Stimulated activated CD4-positive, alpha-beta T cell treated with anti-CD3 and anti-CD28 coated beads, Interleukin-1b, Interleukin-23, amount 100 ng/mL, for 24 hours (primary cell): ENCODE results near the gene TMEM98.
"Not testable (repeated sequence)": the region's sequence is repeated elsewhere in the genome, so short reads cannot be mapped to it uniquely, and the experiment has no call there.

ENCODE experiments used
- DNase-seq, 4 experiments: peaks; one replicate each; pipeline ENCODE4 v3.0.0-alpha.2; 2020; ENCODE audit warnings: low read depth in 4 of 4, low spot score in 1 of 4

The TMEM98 gene

DNA sequence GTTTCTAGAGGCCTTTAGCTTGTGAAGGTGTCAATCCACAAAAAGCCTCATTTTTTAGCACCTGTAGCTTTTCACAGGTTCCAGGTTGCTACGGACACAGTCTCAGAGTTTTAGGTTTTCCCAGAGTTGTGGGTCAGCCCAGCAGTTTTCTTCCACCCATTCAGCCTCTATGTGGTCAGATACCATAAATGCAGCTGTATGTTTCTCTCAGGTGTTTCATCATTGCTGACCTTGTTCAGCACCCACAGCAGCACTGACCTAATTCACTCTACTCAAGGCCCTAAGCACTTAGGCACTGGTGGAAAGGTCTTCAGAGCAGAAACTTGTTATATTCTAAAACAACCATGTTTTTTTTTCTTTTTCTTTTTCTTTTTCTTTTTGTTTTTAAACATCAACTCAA is 48.7 kb downstream of the TMEM98 start:
- DNase-seq: no peak

- DNase-seq: no peak
Observed at GRCh38 chr17:32980230-32980629, 52.3 kb downstream of the TMEM98 start.

DNA sequence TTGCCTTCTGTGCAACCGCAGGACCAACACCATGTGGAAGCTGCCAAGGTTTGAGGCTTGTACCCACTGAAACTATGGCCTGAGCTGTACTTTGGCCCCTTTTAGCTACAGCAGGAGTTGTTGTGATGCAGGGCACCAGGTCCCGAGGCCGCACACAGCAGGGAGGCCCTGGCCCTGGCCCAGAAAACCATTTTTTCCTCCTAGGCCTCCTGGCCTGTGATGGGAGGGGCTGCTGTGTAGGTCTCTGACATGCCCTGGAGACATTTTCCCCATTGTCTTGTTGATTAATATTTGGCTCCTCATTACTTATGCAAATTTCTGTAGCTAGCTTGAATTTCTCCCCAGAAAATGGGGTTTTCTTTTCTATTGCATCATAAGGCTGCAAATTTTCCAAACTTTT is 53.7 kb downstream of the TMEM98 start:
- DNase-seq: not testable (repeated sequence)

DNA sequence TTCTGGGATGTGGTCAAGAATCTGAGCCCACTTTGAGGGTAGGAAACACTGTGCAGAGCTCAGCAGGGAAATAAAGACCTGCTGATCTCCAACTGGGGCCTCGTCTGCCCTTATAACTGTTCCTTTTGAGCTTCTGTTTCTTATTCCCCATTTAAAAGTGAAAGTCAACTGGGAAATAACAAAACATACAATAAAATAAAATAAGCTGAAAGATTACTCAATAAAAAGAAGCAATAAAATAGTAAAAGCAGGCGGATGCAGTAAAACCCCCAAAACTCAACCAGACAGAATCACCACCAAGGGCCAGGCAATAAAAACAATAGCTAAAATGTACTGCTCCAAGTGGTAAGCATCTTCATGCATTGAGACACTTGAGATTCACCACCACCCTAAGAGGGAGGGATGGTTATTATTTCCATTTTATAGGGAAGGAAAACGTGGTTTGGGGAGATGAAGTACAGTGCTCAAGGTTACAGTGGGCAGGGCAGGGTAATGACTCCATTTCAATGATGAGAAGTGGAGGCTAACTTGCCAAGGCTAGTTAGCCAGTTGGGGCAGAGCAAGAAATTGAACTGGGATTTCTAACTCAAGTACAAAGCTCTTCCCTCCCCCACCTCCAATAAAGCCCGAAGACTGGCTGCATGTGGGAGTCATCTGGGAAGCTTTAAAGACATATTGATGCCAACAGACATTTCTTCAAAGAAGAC is 57.2 kb downstream of the TMEM98 start:
- DNase-seq: no peak

- not testable (repeated sequence) for DNase-seq
Observed at GRCh38 chr17:32987453-32987805, 59.5 kb downstream of the TMEM98 start.

- not testable (repeated sequence) for DNase-seq
Observed at GRCh38 chr17:32987868-32988267, 59.9 kb downstream of the TMEM98 start.

- no peak for DNase-seq
Observed at GRCh38 chr17:32988481-32989101, 60.6 kb downstream of the TMEM98 start.

DNA sequence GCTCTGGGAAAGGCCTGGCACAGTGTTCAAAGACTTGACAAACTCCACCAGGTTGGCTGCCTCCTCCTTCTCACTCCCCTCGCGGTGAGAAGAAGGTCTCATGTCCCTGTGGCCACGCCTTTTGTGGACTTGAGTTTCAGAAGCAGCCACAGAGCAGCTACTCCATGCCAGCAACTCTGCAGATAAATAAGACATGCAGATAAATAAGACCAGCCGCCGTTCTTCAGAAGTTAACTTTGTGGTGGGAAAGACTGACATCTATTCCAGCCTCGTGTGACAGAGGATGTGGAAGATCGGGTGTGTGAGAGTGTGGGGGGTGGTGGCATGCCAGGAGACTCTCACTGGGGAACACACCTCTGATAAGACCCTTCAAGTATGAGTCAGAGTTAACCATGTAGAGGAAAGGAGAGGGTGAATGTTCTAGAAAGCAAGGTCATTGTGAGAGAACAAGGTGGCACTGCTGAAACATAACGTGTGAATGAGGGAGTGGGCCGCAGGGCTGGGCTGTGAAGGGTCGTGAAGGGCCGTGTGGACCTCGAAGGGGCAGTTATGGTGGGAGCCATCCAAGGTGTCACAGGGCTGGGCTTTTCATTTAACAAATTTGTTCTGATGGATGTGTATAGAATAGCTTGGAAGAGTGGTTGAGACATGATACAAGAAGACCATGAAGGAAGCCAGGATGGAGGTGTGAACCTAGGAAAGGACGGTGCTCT is 64.5 kb downstream of the TMEM98 start:
- DNase-seq: no peak

GRCh38 chr17:32993977-32994376 is 66.0 kb downstream of the TMEM98 start:
- DNase-seq: no peak
